Hematopoietic multipotent progenitor cell treated with erythropoietin and hydrocortisone succinate and interleukin-3 and kit ligand, for 4 days (in vitro differentiated cells): Measurements from ENCODE around the gene GRM4.

Experiments used
- DNase-seq: peaks from one replicate; pipeline ENCODE4 v3.0.0-alpha.2; 2015

The GRM4 gene

GRCh38 chr6:34157236-34157830 is 11.4 kb upstream of the GRM4 start:
- no peak for DNase-seq

- no peak for DNase-seq
These were observed 9.8 kb upstream of the GRM4 start for GRCh38 chr6:34155471-34156300.

GRCh38 chr6:34154668-34155447 is 9.0 kb upstream of the GRM4 start:
- DNase-seq: peak; percentile 74

- no peak for DNase-seq
These were observed 7.1 kb upstream of the GRM4 start for GRCh38 chr6:34152806-34153520.

- DNase-seq: no peak
These were observed 6.2 kb upstream of the GRM4 start for GRCh38 chr6:34152042-34152524.

- no peak for DNase-seq
These were observed 5.6 kb upstream of the GRM4 start for GRCh38 chr6:34151321-34152041.

- DNase-seq: no peak
These were observed 4.9 kb upstream of the GRM4 start for GRCh38 chr6:34150766-34151165.

- no peak for DNase-seq
These were observed 4.0 kb upstream of the GRM4 start for GRCh38 chr6:34149831-34150400.

GRCh38 chr6:34149452-34149810 is 3.5 kb upstream of the GRM4 start:
- no peak for DNase-seq

GRCh38 chr6:34148631-34149451 is 3.0 kb upstream of the GRM4 start:
- no peak for DNase-seq

- DNase-seq: no peak
These were observed 2.2 kb upstream of the GRM4 start for GRCh38 chr6:34147906-34148630.

- no peak for DNase-seq
These were observed 1.1 kb upstream of the GRM4 start for GRCh38 chr6:34146801-34147592.

- DNase-seq: peak; percentile 35
These were observed 496 bp downstream of the GRM4 start for GRCh38 chr6:34145161-34146020.

- DNase-seq: no peak
These were observed 1.2 kb downstream of the GRM4 start for GRCh38 chr6:34144581-34145160.

- DNase-seq: peak; percentile 81
These were observed 1.9 kb downstream of the GRM4 start for GRCh38 chr6:34143884-34144580.

GRCh38 chr6:34143196-34143883 is 2.5 kb downstream of the GRM4 start:
- DNase-seq: no peak
